ENCODE data around the gene DPAGT1.

GRCh38 chr11:119047205-119047604 lies 54.4 kb downstream of the DPAGT1 start:
- no peak for TF ChIP-seq CTCF (conservative IDR thresholded peaks at IDR 0.05)
- no peak for TF ChIP-seq ZFX (IDR thresholded peaks at IDR 0.05)
